ENCODE measurements around the gene RRP12.

DNA sequence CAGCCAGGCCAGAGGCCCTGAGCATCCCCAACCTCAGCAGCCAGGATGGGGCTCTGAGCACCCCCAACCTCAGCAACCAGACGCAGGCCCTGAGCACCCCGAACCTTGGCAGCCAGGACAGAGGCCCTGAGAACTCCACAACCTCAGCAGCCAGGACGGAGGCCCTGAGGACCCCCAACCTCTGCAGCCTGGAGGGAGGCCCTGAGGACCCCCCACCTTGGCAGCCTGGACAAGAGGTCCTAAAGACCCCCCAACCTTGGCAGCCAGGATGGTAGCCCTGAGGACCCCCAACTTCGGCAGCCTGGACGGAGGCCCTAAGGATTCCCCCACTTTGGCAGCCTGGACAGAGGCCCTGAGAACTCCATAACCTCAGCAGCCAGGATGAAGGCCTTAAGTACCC lies 17.0 kb downstream of the RRP12 start:
- TF ChIP-seq, protein P1, sequence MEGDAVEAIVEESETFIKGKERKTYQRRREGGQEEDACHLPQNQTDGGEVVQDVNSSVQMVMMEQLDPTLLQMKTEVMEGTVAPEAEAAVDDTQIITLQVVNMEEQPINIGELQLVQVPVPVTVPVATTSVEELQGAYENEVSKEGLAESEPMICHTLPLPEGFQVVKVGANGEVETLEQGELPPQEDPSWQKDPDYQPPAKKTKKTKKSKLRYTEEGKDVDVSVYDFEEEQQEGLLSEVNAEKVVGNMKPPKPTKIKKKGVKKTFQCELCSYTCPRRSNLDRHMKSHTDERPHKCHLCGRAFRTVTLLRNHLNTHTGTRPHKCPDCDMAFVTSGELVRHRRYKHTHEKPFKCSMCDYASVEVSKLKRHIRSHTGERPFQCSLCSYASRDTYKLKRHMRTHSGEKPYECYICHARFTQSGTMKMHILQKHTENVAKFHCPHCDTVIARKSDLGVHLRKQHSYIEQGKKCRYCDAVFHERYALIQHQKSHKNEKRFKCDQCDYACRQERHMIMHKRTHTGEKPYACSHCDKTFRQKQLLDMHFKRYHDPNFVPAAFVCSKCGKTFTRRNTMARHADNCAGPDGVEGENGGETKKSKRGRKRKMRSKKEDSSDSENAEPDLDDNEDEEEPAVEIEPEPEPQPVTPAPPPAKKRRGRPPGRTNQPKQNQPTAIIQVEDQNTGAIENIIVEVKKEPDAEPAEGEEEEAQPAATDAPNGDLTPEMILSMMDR (conservative IDR thresholded peaks at IDR 0.05; ENCODE audit: low read length) = no peak
- no peak for TF ChIP-seq EZH2phosphoT487 (IDR thresholded peaks at IDR 0.05; ENCODE audit: borderline replicate concordance)
